ENCODE measurements around the gene LRFN2.

Gene LRFN2

GRCh38 chr6:40408786-40409542 lies 178.2 kb downstream of the LRFN2 start:
- Mint-ChIP-seq H3K27ac (no peak overlapping the region), H3K27me3 (peaks cover 1% of the 10 kb centered on the region), H3K36me3 (ENCODE audit: low read depth) (no peaks in the 10 kb centered on the region), H3K9me3 (no peaks in the 10 kb centered on the region), H3K4me1 (ENCODE audit: low read depth) (no peaks in the 10 kb centered on the region), H3K4me3 (no peak overlapping the region)
- intact Hi-C loops (cut with micrococcal nuclease): no loop called here

- H3K4me1 Mint-ChIP-seq (ENCODE audit: low read depth): no peaks in the 10 kb centered on the region
- no peaks in the 10 kb centered on the region for H3K36me3 Mint-ChIP-seq (ENCODE audit: low read depth)
- intact Hi-C loops (cut with micrococcal nuclease): no loop called here
- no peak overlapping the region for H3K27ac Mint-ChIP-seq
- H3K27me3 Mint-ChIP-seq: peaks cover 3% of the 10 kb centered on the region
- no peaks in the 10 kb centered on the region for H3K9me3 Mint-ChIP-seq
- no peak overlapping the region for H3K4me3 Mint-ChIP-seq
Observed at GRCh38 chr6:40407239-40407638, 179.9 kb downstream of the LRFN2 start.

- intact Hi-C loops (cut with micrococcal nuclease): no loop called here
- H3K27me3 Mint-ChIP-seq: peaks cover 3% of the 10 kb centered on the region
- H3K27ac Mint-ChIP-seq: no peak overlapping the region
- H3K4me1 Mint-ChIP-seq (ENCODE audit: low read depth): no peaks in the 10 kb centered on the region
- no peaks in the 10 kb centered on the region for H3K36me3 Mint-ChIP-seq (ENCODE audit: low read depth)
- no peak overlapping the region for H3K4me3 Mint-ChIP-seq
- no peaks in the 10 kb centered on the region for H3K9me3 Mint-ChIP-seq
Observed at GRCh38 chr6:40406175-40406574, 181.0 kb downstream of the LRFN2 start.

- Mint-ChIP-seq H3K4me1 (ENCODE audit: low read depth) (no peaks in the 10 kb centered on the region), H3K27me3 (peaks cover 1% of the 10 kb centered on the region), H3K27ac (no peak overlapping the region), H3K36me3 (ENCODE audit: low read depth) (no peaks in the 10 kb centered on the region), H3K4me3 (no peak overlapping the region), H3K9me3 (no peaks in the 10 kb centered on the region)
- intact Hi-C loops (cut with micrococcal nuclease): no loop called here
Observed at GRCh38 chr6:40400738-40401137, 186.4 kb downstream of the LRFN2 start.

GRCh38 chr6:40399888-40400457 lies 187.2 kb downstream of the LRFN2 start:
- H3K27me3 Mint-ChIP-seq: peaks cover 1% of the 10 kb centered on the region
- H3K9me3 Mint-ChIP-seq: no peaks in the 10 kb centered on the region
- no peak overlapping the region for H3K4me3 Mint-ChIP-seq
- no peaks in the 10 kb centered on the region for H3K4me1 Mint-ChIP-seq (ENCODE audit: low read depth)
- no peak overlapping the region for H3K27ac Mint-ChIP-seq
- no peaks in the 10 kb centered on the region for H3K36me3 Mint-ChIP-seq (ENCODE audit: low read depth)
- intact Hi-C loops (cut with micrococcal nuclease): no loop called here

- Mint-ChIP-seq H3K27me3 (peaks cover 1% of the 10 kb centered on the region), H3K36me3 (ENCODE audit: low read depth) (no peaks in the 10 kb centered on the region), H3K27ac (no peak overlapping the region), H3K4me1 (ENCODE audit: low read depth) (no peaks in the 10 kb centered on the region), H3K4me3 (no peak overlapping the region), H3K9me3 (no peaks in the 10 kb centered on the region)
- intact Hi-C loops (cut with micrococcal nuclease): no loop called here
Observed at GRCh38 chr6:40398810-40399477, 188.2 kb downstream of the LRFN2 start.

- Mint-ChIP-seq H3K4me3 (no peak overlapping the region), H3K27ac (no peak overlapping the region), H3K27me3 (peaks cover 1% of the 10 kb centered on the region), H3K36me3 (ENCODE audit: low read depth) (no peaks in the 10 kb centered on the region), H3K4me1 (ENCODE audit: low read depth) (no peaks in the 10 kb centered on the region), H3K9me3 (no peaks in the 10 kb centered on the region)
- intact Hi-C loops (cut with micrococcal nuclease): no loop called here
Observed at GRCh38 chr6:40398034-40398691, 189.0 kb downstream of the LRFN2 start.

GRCh38 chr6:40397287-40398033 lies 189.7 kb downstream of the LRFN2 start:
- intact Hi-C loops (cut with micrococcal nuclease): no loop called here
- Mint-ChIP-seq H3K36me3 (ENCODE audit: low read depth) (no peaks in the 10 kb centered on the region), H3K27ac (no peak overlapping the region), H3K27me3 (no peaks in the 10 kb centered on the region), H3K9me3 (no peaks in the 10 kb centered on the region), H3K4me3 (no peak overlapping the region), H3K4me1 (ENCODE audit: low read depth) (no peaks in the 10 kb centered on the region)

GRCh38 chr6:40395698-40396076 lies 191.5 kb downstream of the LRFN2 start:
- H3K9me3 Mint-ChIP-seq: no peaks in the 10 kb centered on the region
- no peak overlapping the region for H3K27ac Mint-ChIP-seq
- H3K27me3 Mint-ChIP-seq: no peaks in the 10 kb centered on the region
- H3K36me3 Mint-ChIP-seq (ENCODE audit: low read depth): no peaks in the 10 kb centered on the region
- H3K4me1 Mint-ChIP-seq (ENCODE audit: low read depth): no peaks in the 10 kb centered on the region
- intact Hi-C loops (cut with micrococcal nuclease): no loop called here
- no peak overlapping the region for H3K4me3 Mint-ChIP-seq

- no peak overlapping the region for H3K4me3 Mint-ChIP-seq
Observed at GRCh38 chr6:40395066-40395697, 192.0 kb downstream of the LRFN2 start.

GRCh38 chr6:40394381-40394780 lies 192.8 kb downstream of the LRFN2 start:
- Mint-ChIP-seq H3K27ac (no peak overlapping the region), H3K4me3 (no peak overlapping the region)
- intact Hi-C loops (cut with micrococcal nuclease): no loop called here

More at GRCh38 chr6:40395066-40395697, 192.0 kb downstream of the LRFN2 start:
- Mint-ChIP-seq H3K9me3 (no peaks in the 10 kb centered on the region), H3K27ac (no peak overlapping the region), H3K36me3 (ENCODE audit: low read depth) (no peaks in the 10 kb centered on the region), H3K27me3 (no peaks in the 10 kb centered on the region), H3K4me1 (ENCODE audit: low read depth) (no peaks in the 10 kb centered on the region)
- intact Hi-C loops (cut with micrococcal nuclease): no loop called here

GRCh38 chr6:40393641-40394040 lies 193.5 kb downstream of the LRFN2 start:
- Mint-ChIP-seq H3K27me3 (peaks cover 2% of the 10 kb centered on the region), H3K27ac (no peak overlapping the region), H3K4me1 (ENCODE audit: low read depth) (no peaks in the 10 kb centered on the region), H3K9me3 (no peaks in the 10 kb centered on the region), H3K4me3 (no peak overlapping the region), H3K36me3 (ENCODE audit: low read depth) (no peaks in the 10 kb centered on the region)
- intact Hi-C loops (cut with micrococcal nuclease): no loop called here

More at GRCh38 chr6:40394381-40394780, 192.8 kb downstream of the LRFN2 start:
- Mint-ChIP-seq H3K4me1 (ENCODE audit: low read depth) (no peaks in the 10 kb centered on the region), H3K27me3 (peaks cover 2% of the 10 kb centered on the region), H3K9me3 (no peaks in the 10 kb centered on the region), H3K36me3 (ENCODE audit: low read depth) (no peaks in the 10 kb centered on the region)

- no peaks in the 10 kb centered on the region for H3K4me1 Mint-ChIP-seq (ENCODE audit: low read depth)
- no peak overlapping the region for H3K27ac Mint-ChIP-seq
- H3K36me3 Mint-ChIP-seq (ENCODE audit: low read depth): no peaks in the 10 kb centered on the region
- H3K4me3 Mint-ChIP-seq: no peak overlapping the region
- H3K27me3 Mint-ChIP-seq: peaks cover 6% of the 10 kb centered on the region
- intact Hi-C loops (cut with micrococcal nuclease): no loop called here
- no peaks in the 10 kb centered on the region for H3K9me3 Mint-ChIP-seq
Observed at GRCh38 chr6:40392589-40392988, 194.6 kb downstream of the LRFN2 start.

Data from dendritic cell treated with granulocyte-macrophage colony-stimulating factor and Interleukin-4, amounts not matched to agents 40 ng/mL and 50 ng/mL, for 4 days (primary cell).